GM18498 (cell line): ENCODE results near the gene WNK3.

Experiments
- ATAC-seq: cut with Tn5 transposase; IDR thresholded peaks from one replicate; pipeline ENCODE4 v1.9.1; 2021; ENCODE audit warnings: mild to moderate bottlenecking, moderate library complexity; ENCODE audit not compliant: unreplicated experiment

The WNK3 gene

DNA sequence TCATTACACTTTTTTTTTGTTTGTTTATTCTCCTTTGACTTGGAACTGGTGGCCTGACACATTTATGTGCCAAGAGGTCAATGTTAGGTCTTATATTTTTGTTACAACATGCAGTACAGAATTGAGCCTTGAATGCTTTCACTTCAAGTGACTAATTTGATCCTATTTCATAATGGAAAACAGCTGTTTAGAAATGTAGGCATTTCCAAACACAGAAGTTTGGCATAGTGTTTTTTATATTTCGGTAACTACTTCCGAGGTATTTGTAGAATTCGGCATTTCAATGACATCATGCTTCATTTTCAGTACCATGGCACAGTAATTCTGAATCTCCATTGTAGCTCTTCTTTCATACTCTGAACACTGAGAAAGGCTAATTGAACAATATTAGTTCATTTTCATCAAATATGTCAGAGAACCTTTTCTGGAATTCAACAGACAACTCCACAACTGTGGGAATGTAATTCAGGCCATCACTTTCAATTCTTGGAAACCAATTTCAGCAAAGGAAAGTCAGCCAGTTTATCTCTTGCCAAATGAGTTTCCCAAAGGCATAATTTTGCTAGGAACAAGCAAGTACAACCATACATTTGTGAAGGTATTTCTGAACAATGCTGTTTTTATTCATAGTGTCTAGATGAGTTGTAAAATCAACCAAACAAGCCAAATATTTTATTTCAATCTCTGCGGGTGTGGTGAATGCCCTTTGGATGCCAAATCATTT, 186.2 kb downstream of the WNK3 start:
- no peak for ATAC-seq

DNA sequence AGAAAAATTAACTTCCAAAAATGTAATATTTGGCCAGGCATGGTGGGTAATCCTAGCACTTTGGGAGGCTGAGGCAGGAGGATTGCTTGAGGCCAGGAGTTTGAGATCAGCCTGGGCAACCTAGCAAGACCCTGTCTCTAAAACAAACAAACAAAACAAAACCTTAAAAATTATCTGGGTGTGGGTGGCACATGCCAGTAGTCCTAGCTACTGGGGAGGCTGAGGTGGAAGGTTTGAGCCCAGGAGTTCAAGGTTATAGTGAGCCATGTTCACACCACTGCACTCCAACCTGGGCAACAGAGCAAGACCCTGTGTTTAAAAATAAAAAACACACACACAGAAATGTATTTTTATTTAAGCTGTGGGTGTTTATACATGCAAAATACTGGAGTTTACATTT, 186.8 kb downstream of the WNK3 start:
- ATAC-seq, result no peak

DNA sequence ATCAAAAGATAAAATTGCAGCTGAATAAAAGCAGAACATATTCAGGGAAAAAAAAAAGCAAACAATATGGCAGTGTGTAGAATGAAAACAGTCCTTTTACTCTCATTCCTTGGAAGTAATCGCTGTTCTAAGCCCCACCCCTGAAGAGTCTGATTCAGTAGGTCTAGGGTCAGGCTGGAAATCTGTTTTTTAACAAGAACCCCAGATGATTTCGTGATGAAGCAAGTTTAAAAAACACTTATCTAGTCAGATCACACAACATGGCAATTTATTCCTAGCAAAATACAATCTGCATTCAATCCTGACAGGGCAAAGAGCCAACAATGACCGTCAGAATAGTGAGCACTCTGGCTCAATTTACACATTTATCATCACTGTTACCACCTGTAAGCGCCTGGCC, 190.9 kb downstream of the WNK3 start:
- no peak for ATAC-seq

GRCh38 chrX:54157561-54157960, 200.3 kb downstream of the WNK3 start:
- no peak for ATAC-seq
